ENCODE results near the gene IRX5. TPM values are rescaled to one million over a fixed set of nuclear protein-coding genes. Genes with fewer than 3 reads are reported as not detected.

Gene IRX5
- total RNA-seq, 1 experiment from 2014 or later: 13.1 TPM

GRCh38 chr16:54930869-54931119 is 129 bp downstream of the IRX5 start:
- no peak for DNase-seq (ENCODE audit: low read depth)

- DNase-seq (ENCODE audit: low read depth): peak; percentile 55
Observed at GRCh38 chr16:54931120-54932014, 702 bp downstream of the IRX5 start.

GRCh38 chr16:54932021-54932660 is 1.5 kb downstream of the IRX5 start:
- no peak for DNase-seq (ENCODE audit: low read depth)

GRCh38 chr16:54932737-54933254 is 2.1 kb downstream of the IRX5 start:
- no peak for DNase-seq (ENCODE audit: low read depth)

- no peak for DNase-seq (ENCODE audit: low read depth)
Observed at GRCh38 chr16:54933281-54934011, 2.8 kb downstream of the IRX5 start.

- DNase-seq (ENCODE audit: low read depth): peak; percentile 70
Observed at GRCh38 chr16:54934481-54935265, 4.0 kb downstream of the IRX5 start.

GRCh38 chr16:54935266-54935968 is 4.8 kb downstream of the IRX5 start:
- DNase-seq (ENCODE audit: low read depth): no peak

GRCh38 chr16:54936201-54936978 is 5.7 kb downstream of the IRX5 start:
- peak; percentile 60 for DNase-seq (ENCODE audit: low read depth)

- DNase-seq (ENCODE audit: low read depth): no peak
Observed at GRCh38 chr16:54936979-54937670, 6.5 kb downstream of the IRX5 start.

GRCh38 chr16:54937671-54938211 is 7.1 kb downstream of the IRX5 start:
- DNase-seq (ENCODE audit: low read depth): no peak

GRCh38 chr16:54938212-54939028 is 7.8 kb downstream of the IRX5 start:
- DNase-seq (ENCODE audit: low read depth): no peak

GRCh38 chr16:54939029-54939346 is 8.3 kb downstream of the IRX5 start:
- DNase-seq (ENCODE audit: low read depth): no peak

- DNase-seq (ENCODE audit: low read depth): no peak
Observed at GRCh38 chr16:54939510-54940278, 9.0 kb downstream of the IRX5 start.

- DNase-seq (ENCODE audit: low read depth): no peak
Observed at GRCh38 chr16:54940279-54940604, 9.6 kb downstream of the IRX5 start.

- DNase-seq (ENCODE audit: low read depth): no peak
Observed at GRCh38 chr16:54942353-54942943, 11.8 kb downstream of the IRX5 start.

- no peak for DNase-seq (ENCODE audit: low read depth)
Observed at GRCh38 chr16:54944002-54944401, 13.3 kb downstream of the IRX5 start.

- DNase-seq (ENCODE audit: low read depth): no peak
Observed at GRCh38 chr16:54945063-54945462, 14.4 kb downstream of the IRX5 start.

All from LHCN-M2 (cell line).